GM19023 (cell line): ENCODE results near the gene GALNTL6.

ENCODE experiments used
- ATAC-seq: cut with Tn5 transposase; IDR thresholded peaks from one replicate; pipeline ENCODE4 v1.9.1; 2021; ENCODE audit warnings: mild to moderate bottlenecking, moderate library complexity; ENCODE audit not compliant: unreplicated experiment

Gene GALNTL6

DNA sequence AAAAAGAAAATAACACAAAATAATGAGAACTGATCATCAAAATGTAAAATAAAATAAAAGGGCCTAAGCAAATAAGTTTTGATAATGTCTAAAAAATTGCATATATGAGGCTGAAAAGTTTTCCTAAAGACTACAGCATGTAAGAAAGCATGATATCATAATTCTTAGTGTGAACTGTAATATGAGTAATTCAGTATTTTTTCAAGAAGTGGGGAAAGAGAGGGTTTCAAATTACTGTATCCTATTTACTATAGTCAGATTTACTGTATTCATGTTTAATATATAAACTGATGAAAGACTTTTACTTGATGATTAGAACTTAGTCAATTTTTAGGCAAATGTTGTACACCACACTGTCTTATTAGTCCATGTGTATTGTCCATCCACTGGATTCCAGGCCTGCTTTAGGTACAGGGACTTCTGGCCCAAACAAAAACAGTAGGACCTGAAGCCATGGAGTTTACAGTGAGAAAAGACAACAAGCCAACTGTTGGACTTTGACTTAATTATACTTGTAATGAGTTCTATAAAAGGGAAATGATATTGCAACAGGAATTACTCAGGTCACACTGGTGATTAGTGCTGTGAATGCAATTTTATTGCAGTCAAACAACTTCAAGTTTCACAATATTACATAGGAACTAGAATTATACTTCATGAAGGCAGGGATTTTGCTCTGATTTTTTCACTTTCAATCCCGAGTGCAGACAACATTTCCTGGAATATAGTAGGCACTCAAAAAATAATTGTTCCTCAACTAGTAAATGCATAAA, 837.7 kb downstream of the GALNTL6 start:
- ATAC-seq = no peak

- no peak for ATAC-seq
Measured at GRCh38 chr4:172651961-172652360, 838.8 kb downstream of the GALNTL6 start.

DNA sequence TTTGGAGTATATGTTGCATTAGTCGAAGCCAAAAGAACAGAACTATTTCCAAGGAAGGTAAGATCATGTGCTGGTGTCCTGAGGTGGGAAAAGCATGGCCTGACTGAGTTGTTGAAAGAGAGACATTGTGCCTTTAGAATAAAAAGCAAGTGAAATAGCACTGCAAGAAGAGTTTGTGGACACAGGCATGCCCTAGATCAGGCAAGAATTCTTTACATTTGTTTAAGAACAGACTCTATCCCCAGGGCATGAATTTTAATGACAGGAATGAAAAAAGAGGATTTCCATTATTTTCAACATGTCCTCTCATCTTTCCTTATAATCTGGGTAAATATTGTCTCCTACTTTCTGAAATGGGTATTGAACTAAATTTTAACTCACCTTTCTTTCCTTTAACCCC, 839.2 kb downstream of the GALNTL6 start:
- ATAC-seq = no peak

GRCh38 chr4:172653676-172654075, 840.5 kb downstream of the GALNTL6 start:
- ATAC-seq = no peak

GRCh38 chr4:172654457-172654856, 841.3 kb downstream of the GALNTL6 start:
- ATAC-seq = no peak

DNA sequence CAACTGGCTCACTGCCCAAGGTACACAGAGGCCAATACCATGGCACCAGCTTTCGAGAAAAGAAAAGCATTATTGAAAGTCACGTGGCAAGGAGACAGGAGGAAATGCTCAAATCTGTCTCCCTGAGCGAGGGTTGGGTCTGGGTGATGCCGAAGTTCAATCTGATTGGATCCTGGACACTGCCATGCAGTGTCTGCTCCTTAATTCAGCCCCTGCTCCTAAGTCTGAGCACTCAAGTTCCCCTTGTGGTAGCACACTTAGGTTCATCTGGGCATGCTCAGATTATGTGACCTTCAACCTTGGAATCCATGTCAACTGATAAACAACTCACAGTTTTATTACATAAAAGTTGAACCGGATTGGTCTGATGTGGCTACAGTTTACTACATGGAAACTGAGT, 842.9 kb downstream of the GALNTL6 start:
- no peak for ATAC-seq

GRCh38 chr4:172657081-172657480, 843.9 kb downstream of the GALNTL6 start:
- ATAC-seq = no peak

DNA sequence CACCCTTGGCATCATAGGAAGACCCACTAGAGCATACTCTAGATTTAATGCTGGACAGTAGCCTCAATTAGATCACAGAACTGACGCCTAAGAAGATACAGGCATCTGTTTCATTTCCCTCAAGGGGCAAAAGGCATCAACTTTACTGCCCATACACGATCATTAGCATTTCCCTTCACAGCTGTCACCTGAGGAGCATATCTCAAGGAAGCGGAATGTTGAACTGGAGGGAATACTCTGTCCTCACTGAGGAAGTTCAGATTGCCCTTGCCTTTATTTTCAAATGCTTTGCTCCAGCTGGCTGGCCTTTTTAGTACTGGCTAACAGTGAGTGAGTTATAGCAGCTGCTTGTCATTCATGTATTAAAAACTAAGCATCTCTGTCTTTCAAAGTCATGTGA, 847.0 kb downstream of the GALNTL6 start:
- no peak for ATAC-seq

DNA sequence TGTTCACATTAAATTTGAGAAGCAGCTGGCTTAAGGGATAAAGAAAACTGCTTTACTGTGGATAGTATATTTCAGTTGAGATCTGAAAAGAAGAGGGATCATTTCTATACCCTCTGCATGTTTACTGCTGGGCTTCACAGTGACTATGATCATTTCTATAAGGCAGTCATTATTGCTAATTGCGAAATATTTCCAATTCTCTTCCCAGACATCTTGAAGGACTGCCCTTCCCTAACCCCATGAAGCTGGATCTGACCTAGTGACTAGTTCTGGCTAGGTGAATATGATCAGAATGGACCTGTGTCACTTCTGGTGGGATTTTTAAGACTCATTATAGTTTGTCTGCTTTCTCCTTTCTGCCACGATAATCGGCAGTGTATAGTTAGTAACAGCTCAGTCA, 848.9 kb downstream of the GALNTL6 start:
- no peak for ATAC-seq

DNA sequence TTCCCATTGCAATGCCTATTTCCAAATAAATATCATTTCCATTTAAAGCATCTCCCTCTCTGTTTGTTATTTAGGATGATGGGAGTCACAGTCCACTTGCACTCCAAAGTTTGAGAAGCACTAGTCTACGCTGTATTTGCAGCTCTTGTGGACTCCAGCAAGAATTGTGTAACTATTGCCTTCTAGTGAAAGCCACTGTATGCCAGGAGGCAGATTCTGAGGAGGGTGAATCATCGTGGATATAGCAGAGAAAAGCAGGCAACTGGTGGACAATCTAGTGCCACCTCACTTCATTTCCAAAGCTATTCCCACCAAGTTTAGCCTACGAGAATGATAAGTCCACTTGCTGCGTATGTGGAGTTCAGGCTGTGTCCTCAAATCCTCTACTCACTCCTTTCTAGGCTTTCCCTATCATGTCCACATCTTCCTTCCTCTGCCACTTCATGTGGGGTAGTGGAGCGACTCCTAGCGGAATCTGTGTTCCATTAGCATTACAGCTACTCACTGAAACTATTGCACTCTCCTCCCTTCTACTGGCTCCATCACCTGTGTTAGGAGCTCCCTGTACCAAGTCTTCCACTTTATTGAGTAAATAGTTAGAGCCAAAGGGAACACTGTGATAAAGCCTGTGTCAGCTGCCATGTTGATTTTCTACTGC, 853.6 kb downstream of the GALNTL6 start:
- no peak for ATAC-seq

- no peak for ATAC-seq
Measured at GRCh38 chr4:172674811-172675210, 861.6 kb downstream of the GALNTL6 start.

DNA sequence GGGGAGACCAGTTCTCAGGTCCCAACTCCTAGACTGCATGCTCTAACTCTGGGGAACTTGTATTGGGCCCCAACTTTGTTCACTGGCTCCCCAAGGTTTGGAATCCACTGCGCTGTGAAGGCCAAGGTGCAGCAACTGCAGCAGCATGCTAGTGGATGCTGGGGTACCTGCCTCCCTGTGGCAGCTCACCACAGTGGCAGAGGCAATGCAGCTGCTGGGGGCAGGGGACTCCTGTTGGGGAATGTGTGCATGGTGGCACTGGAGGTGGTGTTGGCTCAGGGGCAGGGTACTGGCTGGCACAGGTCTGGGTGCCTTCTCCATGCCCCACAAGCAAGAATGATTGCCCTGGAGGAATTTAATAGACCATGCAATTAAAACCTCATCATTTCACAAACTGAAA, 862.0 kb downstream of the GALNTL6 start:
- no peak for ATAC-seq

- ATAC-seq = no peak
Measured at GRCh38 chr4:172680691-172681090, 867.5 kb downstream of the GALNTL6 start.

DNA sequence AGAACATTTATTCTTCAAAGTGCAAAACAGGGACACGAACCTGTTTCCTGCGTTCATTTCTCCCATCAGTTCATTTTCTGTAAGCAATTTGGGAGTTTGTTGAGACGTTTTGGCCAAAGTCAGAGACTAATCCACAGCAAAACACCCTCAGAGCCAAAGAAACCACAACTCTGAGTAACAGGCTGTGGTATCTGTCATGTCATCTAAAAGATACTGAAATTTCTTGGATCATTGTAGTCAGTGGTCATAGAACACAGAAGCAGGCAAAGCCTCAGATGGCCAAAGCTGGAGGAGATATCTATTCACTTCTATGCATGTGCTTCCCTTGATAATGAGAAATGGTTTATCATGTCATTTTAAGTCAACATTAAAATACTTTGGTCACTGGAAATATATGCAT, 869.8 kb downstream of the GALNTL6 start:
- no peak for ATAC-seq

- no peak for ATAC-seq
Measured at GRCh38 chr4:172686021-172686420, 872.8 kb downstream of the GALNTL6 start.

GRCh38 chr4:172688534-172688933, 875.3 kb downstream of the GALNTL6 start:
- ATAC-seq = no peak

DNA sequence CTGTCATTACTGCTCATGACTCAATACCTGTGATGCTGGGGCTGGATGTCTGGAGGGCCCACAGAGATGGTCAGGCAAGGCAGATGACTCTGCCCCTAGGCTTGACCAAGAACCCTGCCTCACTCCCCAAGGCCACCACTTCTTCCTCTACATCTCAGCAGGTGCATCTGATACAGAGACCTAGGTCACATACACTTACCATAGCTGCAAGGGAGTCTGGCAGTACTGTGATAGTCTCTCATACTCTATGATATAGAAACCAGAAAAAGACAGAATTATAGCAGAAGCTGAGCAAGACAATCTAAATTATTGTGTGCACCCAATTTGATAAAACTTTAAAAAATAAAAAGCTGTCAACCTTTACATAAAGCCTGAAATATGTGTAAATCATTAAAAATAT, 878.3 kb downstream of the GALNTL6 start:
- ATAC-seq = no peak

GRCh38 chr4:172692701-172693100, 879.5 kb downstream of the GALNTL6 start:
- ATAC-seq = no peak

DNA sequence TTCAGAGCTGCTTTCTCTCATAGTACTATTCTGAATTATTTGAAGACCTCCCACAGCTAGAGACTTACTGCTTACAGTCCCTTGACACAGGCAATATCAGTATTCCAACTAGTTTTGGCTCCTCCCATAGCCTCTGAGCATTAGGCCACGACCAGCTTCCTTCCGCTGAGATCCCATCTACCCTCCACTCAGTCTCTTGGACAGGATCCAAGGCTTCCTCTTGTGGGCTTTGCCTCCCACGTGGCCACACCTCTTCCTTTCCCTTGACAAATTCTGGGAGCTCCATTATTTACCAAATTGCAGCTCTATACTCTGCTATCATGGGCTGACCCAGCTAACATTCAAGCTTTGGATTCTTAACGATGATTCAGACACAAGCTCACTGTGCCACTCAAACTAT, 885.1 kb downstream of the GALNTL6 start:
- no peak for ATAC-seq

DNA sequence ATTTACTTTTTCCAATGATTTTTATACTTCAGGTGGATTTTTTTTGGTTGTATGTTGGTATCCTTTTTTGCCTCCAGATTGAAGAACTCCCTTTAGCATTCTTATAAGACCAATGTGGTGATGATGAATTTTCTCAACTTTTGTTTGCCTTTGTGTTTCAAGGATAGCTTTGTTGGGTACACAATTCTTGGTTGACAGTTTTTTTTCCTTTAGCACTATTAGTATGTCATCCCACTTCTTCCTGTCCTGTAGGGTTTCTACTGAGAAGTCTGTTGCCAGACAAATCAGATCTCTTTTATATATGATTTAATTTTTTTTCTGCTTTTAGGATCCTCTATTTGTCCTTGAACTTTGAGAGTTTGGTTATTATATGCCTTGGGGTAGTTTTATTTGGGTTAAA, 892.4 kb downstream of the GALNTL6 start:
- no peak for ATAC-seq

DNA sequence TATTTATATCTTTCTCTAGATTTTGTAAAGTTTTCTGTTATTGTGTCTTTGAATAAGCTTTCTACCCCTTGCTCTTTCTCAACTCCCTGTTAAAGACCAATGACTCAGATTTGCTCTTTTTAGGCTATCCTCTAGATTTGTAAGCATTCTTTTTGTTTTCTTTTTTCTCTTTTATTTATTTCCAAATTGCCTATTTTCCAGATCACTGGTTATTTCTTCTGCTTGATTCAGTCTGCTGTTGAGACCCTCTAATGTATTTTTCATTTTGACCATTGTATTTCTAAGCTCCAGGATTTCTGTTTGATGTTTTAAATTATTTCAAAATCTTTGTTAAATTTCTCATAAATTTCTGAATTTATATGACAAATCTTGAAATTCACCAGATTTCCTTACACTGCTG, 892.8 kb downstream of the GALNTL6 start:
- ATAC-seq = no peak

- no peak for ATAC-seq
Measured at GRCh38 chr4:172707622-172708021, 894.4 kb downstream of the GALNTL6 start.

- no peak for ATAC-seq
Measured at GRCh38 chr4:172708184-172708583, 895.0 kb downstream of the GALNTL6 start.
